Measurements from ENCODE around the gene HS6ST3.

- no peak for TF ChIP-seq EZH2 (IDR thresholded peaks at IDR 0.05; ENCODE audit: insufficient read depth, poor library complexity, severe bottlenecking)
- TF ChIP-seq EZH2phosphoT487 (IDR thresholded peaks at IDR 0.05; ENCODE audit: insufficient read depth, low read depth), result no peak
Observed at GRCh38 chr13:96377835-96378234, 287.9 kb downstream of the HS6ST3 start.

Data from GM23248 (cell line).